Left lung (tissue), 10 donors: Measurements from ENCODE around the gene SLC22A4. TPM values are rescaled to one million over a fixed set of nuclear protein-coding genes. Genes with fewer than 3 reads are reported as not detected.

ENCODE experiments used
- ATAC-seq: fragments of 200-7000 bp; cut with Tn5 transposase; one replicate; pipeline ENCODE4 v1.9.1; 2020; ENCODE audit warnings: moderate library complexity
- DNase-seq, 4 donors: peaks; one replicate each; pipeline ENCODE4 v3.0.0-alpha.2; 2013 to 2020
- H3K27ac ChIP-seq, 2 donors: fragments of 200-600 bp; sonication (generic) in 1 of 2; one replicate each; pipeline versions ENCODE4 v1.5.0 to v1.8.0; 2020 to 2021
- H3K27me3 ChIP-seq, 2 donors: fragments of 200-600 bp; sonication (generic) in 1 of 2; one replicate each; pipeline versions ENCODE4 v1.5.0 to v1.8.0; 2020 to 2021
- H3K36me3 ChIP-seq, 2 donors: fragments of 200-600 bp; sonication (generic) in 1 of 2; one replicate each; pipeline versions ENCODE4 v1.5.0 to v1.8.0; 2020 to 2021
- H3K4me1 ChIP-seq, 2 donors: fragments of 200-600 bp; one replicate each; pipeline ENCODE4 v1.8.0; 2021
- H3K4me3 ChIP-seq, 2 donors: fragments of 200-600 bp; sonication (generic) in 1 of 2; one replicate each; pipeline versions ENCODE4 v1.5.0 to v1.8.0; 2020 to 2021; ENCODE audit warnings: mild to moderate bottlenecking in 1 of 2
- H3K9me3 ChIP-seq, 2 donors: fragments of 200-600 bp; sonication (generic) in 1 of 2; one replicate each; pipeline versions ENCODE4 v1.5.0 to v1.8.0; 2020 to 2021
- intact Hi-C, 2 donors: fragments of 100-400 bp; cut with DNase I; formaldehyde crosslinking; loops; one replicate each; pipeline versions ENCODE4 v1.11.2 to v1.14.2; 2022
- polyA plus RNA-seq, 6 donors: library from polyadenylated mRNA; unstranded; fragments of 120-200 nt; gene quantifications; one replicate each; pipeline ENCODE4 v1.2.1, GENCODE V29; 2013; ENCODE audit not compliant: insufficient read length in 6 of 6
- total RNA-seq, 2 donors: library from RNA; stranded (reverse); fragmentation: NEBNext Ultra II Directional; extraction: Animal tissue kit (Norgen Biotek cat#: 25700); gene quantifications; one replicate each; pipeline ENCODE4 v1.2.1, GENCODE V29; 2021
- TF ChIP-seq, protein P1 (sequence below), 2 donors: fragments of 200-600 bp; sonication (generic) in 1 of 2; IDR thresholded peaks; one replicate each; pipeline versions ENCODE4 v1.5.0 to v1.8.0; 2021; ENCODE audit warnings: antibody characterized with exemption in 2 of 2
- donor health status: DM: no; HTN: yes; CAD: no.
- donor health status: DM: no; HTN: no; CAD: no.

SLC22A4 gene
- total and polyA plus RNA-seq, 8 donors = 1.0 to 10.3 (median 3.4) TPM

DNA sequence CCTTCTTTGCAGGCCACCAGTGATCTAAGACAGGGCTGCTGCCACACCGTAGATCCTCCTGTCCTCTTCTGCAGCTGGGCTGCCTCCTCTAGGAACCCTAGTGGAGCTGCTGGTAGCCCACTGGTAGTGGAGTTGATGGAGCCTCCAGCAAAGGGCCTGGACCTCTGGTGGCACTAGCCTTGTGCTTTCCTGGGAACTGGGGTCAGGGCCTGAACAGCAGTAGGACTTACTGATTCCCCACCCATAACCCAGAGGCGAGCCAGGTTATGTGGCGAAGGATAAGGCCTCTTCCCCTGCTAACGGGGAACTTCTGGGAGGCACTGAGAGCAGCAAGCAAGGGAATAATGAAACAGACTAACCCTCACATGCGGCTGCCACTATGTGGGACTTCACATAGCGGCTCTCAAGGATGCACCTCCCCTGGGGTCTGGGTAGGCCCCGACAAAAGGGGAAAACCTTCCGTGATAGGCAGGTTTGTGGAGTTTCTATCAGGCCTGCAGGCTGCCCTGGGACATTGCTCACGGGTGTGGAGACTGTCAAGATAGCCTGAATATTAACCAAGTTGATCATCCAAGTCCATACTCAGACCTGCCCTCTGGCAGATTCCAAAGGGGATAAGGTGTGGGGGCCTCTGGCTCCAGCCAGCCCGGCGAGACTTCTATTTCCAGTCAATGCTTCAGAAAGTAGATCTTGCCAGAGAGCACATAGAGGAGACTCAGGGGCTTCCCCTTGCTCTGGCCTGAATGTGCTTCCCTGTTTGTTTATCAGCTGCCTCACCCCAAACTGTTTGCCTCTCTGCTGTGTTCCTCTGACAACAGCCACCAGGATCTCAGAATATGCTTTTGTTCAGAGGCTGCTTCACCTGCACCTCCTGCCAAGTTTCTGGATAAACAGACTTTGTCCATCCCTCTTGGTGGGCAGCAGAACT is 7.4 kb downstream of the SLC22A4 start:
- intact Hi-C loops = no loop called here

GRCh38 chr5:132302413-132302812 is 8.2 kb downstream of the SLC22A4 start:
- no peak overlapping the region for H3K27ac ChIP-seq
- intact Hi-C loops = no loop called here
- H3K4me3 ChIP-seq = no peak overlapping the region
- no peak for ATAC-seq
- H3K4me1 ChIP-seq = peaks cover 0 to 28% of the 10 kb centered on the region in 2 donors
- H3K27me3 ChIP-seq = no peaks in the 10 kb centered on the region
- DNase-seq = no peak
- peaks cover 0 to 9% of the 10 kb centered on the region in 2 donors for H3K9me3 ChIP-seq
- H3K36me3 ChIP-seq = peaks cover 0 to 4% of the 10 kb centered on the region in 2 donors
- TF ChIP-seq, protein P1, sequence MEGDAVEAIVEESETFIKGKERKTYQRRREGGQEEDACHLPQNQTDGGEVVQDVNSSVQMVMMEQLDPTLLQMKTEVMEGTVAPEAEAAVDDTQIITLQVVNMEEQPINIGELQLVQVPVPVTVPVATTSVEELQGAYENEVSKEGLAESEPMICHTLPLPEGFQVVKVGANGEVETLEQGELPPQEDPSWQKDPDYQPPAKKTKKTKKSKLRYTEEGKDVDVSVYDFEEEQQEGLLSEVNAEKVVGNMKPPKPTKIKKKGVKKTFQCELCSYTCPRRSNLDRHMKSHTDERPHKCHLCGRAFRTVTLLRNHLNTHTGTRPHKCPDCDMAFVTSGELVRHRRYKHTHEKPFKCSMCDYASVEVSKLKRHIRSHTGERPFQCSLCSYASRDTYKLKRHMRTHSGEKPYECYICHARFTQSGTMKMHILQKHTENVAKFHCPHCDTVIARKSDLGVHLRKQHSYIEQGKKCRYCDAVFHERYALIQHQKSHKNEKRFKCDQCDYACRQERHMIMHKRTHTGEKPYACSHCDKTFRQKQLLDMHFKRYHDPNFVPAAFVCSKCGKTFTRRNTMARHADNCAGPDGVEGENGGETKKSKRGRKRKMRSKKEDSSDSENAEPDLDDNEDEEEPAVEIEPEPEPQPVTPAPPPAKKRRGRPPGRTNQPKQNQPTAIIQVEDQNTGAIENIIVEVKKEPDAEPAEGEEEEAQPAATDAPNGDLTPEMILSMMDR (IDR thresholded peaks at IDR 0.05) = no peak

More for the DNA sequence above, 7.4 kb downstream of the SLC22A4 start:
- Histone ChIP-seq H3K27ac (no peak overlapping the region), H3K27me3 (no peaks in the 10 kb centered on the region), H3K4me1 (peaks cover 0 to 35% of the 10 kb centered on the region in 2 donors), H3K4me3 (no peak overlapping the region), H3K36me3 (peaks cover 0 to 4% of the 10 kb centered on the region in 2 donors), H3K9me3 (peaks cover 0 to 9% of the 10 kb centered on the region in 2 donors)
- DNase-seq = no peak
- TF ChIP-seq, protein P1 (IDR thresholded peaks at IDR 0.05) = no peak
- ATAC-seq = peak; percentile 46

- peaks cover 0 to 9% of the 10 kb centered on the region in 2 donors for H3K9me3 ChIP-seq
- intact Hi-C loops = no loop called here
- H3K27me3 ChIP-seq = no peaks in the 10 kb centered on the region
- H3K4me3 ChIP-seq = no peak overlapping the region
- ATAC-seq = no peak
- H3K4me1 ChIP-seq = peaks cover 0 to 24% of the 10 kb centered on the region in 2 donors
- H3K27ac ChIP-seq = no peak overlapping the region
- peaks cover 0 to 4% of the 10 kb centered on the region in 2 donors for H3K36me3 ChIP-seq
- DNase-seq = no peak
- TF ChIP-seq, protein P1 (IDR thresholded peaks at IDR 0.05) = no peak
These were observed 9.4 kb downstream of the SLC22A4 start for GRCh38 chr5:132303589-132303988.

GRCh38 chr5:132305420-132305819 is 11.2 kb downstream of the SLC22A4 start:
- intact Hi-C loops = no loop called here
- ATAC-seq (no peak), DNase-seq (no peak)
- H3K36me3 ChIP-seq = peaks cover 0 to 4% of the 10 kb centered on the region in 2 donors
- H3K9me3 ChIP-seq = peaks cover 0 to 9% of the 10 kb centered on the region in 2 donors
- H3K4me1 ChIP-seq = peaks cover 0 to 17% of the 10 kb centered on the region in 2 donors
- no peaks in the 10 kb centered on the region for H3K27me3 ChIP-seq
- H3K27ac ChIP-seq = no peak overlapping the region
- TF ChIP-seq, protein P1 (IDR thresholded peaks at IDR 0.05) = no peak
- no peak overlapping the region for H3K4me3 ChIP-seq

GRCh38 chr5:132308701-132309100 is 14.5 kb downstream of the SLC22A4 start:
- Histone ChIP-seq H3K4me3 (no peak overlapping the region), H3K9me3 (peaks cover 0 to 9% of the 10 kb centered on the region in 2 donors), H3K36me3 (peaks cover 0 to 3% of the 10 kb centered on the region in 2 donors), H3K27ac (no peak overlapping the region), H3K27me3 (no peaks in the 10 kb centered on the region), H3K4me1 (no peaks in the 10 kb centered on the region)
- TF ChIP-seq, protein P1 (IDR thresholded peaks at IDR 0.05) = no peak
- intact Hi-C loops = no loop called here
- ATAC-seq (no peak), DNase-seq (no peak)
